GM12878 (cell line): ENCODE results near the gene CDKN1C.

Experiments
- ATF3 ChIP-seq: IDR thresholded peaks from 2 replicates; pipeline ENCODE4 v1.6.1; 2011; ENCODE audit warnings: low read depth, mild to moderate bottlenecking, low read length, moderate library complexity, borderline replicate concordance; ENCODE audit errors: extremely low read depth
- MYC ChIP-seq: IDR thresholded peaks from 2 replicates; pipeline ENCODE4 v1.6.1; 2011; ENCODE audit warnings: mild to moderate bottlenecking, low read length, moderate library complexity, inconsistent platforms; ENCODE audit not compliant: insufficient read depth, insufficient replicate concordance, insufficient read length, severe bottlenecking
- POLR2A ChIP-seq: IDR thresholded peaks from 2 replicates; pipeline ENCODE4 v1.6.1; 2011; ENCODE audit warnings: low read depth, mild to moderate bottlenecking, low read length
- SMAD1 ChIP-seq: fragments of 450-650 bp; IDR thresholded peaks from 2 replicates; pipeline ENCODE4 v1.6.1; 2018; ENCODE audit warnings: mild to moderate bottlenecking, low read depth; ENCODE audit not compliant: partially characterized antibody

DNA sequence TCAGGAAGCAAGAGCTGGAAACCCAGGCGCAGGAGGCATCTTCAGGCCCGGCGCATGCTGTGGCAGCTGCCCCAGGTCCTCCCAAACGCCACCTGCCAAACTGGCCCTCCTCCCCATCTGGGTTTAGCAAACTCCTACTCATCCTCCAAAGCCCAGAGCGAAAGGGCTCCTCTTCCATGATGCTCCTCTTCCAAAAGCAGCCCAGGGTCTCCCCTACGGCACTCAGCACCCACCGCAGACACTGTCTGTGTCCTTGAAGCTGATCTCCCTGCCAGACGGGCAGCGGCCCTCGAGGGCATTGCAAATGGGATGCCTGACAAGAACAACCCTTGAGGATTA lies 25.9 kb downstream of the CDKN1C start:
- TF ChIP-seq SMAD1, result no peak
- TF ChIP-seq ATF3, result no peak
- TF ChIP-seq POLR2A, result no peak
- no peak for TF ChIP-seq MYC
